Measurements from ENCODE around the gene FBN1.

The FBN1 gene

GRCh38 chr15:48514103-48514816 is 131.2 kb downstream of the FBN1 start:
- no peak for DNase-seq (ENCODE audit: low spot score)

GRCh38 chr15:48510976-48511375 is 134.5 kb downstream of the FBN1 start:
- no peak for DNase-seq (ENCODE audit: low spot score)

DNA sequence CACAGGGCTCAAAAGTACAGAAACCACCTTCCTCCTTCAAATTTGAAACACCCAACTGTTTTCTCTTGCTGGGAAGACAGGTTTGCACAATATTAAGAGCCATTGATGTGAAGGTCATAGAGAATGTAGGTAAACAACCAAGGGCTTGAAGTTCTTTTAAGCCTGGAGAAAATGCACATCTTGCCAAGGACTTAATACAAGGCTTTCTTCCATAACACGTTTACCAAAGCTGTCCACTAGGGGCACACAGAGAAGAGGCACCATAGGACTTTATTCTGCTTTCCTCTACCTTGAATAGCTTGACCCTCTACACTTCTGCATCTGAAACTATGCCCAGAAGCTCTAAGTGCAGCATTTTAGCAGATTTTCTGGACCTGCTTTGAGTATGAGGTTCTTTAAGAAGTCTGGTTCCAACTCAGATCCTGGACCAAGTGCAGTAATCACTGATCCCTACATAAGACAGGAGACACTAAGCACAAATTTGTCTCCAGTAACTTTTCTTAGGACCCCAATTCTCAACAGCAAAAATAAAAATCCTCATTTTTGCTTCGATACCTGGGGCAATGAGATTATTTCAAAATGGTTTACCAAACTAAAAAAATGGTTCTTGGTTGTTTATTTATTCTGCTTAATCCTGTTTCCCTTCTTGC is 138.0 kb downstream of the FBN1 start:
- DNase-seq (ENCODE audit: low spot score), result peak; percentile 21

GRCh38 chr15:48505067-48505466 is 140.4 kb downstream of the FBN1 start:
- no peak for DNase-seq (ENCODE audit: low spot score)

DNA sequence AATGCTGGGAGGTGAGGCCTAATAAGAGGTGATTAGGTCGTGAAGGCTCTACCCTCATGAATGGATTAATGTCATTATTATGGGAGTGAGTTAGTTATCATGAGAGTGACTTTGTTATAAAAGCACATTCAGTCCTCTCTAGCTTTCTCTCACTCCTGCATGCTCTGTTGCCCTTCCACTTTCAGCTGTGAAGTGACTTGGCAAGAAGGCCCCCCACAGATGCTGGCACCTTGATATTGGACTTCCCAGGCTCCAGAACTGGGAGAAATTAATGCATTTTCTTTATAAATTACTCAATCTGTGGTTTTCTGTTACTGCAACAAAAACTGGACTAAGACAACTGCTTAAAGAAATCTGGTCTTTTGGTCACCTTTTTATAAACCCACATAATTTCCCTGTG is 144.3 kb downstream of the FBN1 start:
- no peak for DNase-seq (ENCODE audit: low spot score)

DNA sequence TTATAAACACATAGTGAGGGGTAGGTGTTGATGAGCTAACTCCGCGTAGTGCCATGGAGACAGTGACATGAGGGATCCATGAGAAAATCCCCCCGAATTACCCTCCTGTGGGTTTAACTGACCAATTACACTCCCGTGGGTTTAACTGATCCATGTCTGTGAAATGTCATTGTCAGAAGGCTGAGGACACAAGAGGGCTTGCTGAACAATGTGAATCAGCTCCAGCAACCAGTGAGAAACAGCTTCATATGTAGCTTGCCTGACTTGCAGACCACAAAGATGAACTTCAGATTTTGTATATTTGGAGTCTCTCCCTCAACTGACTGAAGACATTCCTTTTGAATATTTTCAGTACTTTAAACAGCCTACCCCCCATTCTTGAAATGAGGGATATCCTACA is 144.9 kb downstream of the FBN1 start:
- DNase-seq (ENCODE audit: low spot score), result no peak

DNA sequence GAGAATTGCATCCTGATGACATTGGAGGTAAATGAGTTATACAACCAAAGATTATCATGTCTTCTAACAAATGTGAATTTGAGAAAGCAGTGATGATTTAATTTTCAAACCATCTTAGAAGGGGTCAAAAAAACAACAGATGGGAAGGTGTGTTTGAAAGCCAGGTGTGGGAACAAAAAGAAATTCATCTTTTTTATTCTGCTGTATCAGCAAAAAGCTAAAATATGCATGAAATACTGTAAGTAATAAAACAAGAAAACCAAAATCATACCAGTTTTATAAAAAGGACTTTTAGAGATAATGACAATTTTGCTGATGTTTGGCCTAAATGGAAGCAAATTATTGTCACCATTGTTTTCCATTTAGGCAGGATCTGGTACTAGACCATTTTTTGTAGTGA is 145.5 kb downstream of the FBN1 start:
- no peak for DNase-seq (ENCODE audit: low spot score)

DNA sequence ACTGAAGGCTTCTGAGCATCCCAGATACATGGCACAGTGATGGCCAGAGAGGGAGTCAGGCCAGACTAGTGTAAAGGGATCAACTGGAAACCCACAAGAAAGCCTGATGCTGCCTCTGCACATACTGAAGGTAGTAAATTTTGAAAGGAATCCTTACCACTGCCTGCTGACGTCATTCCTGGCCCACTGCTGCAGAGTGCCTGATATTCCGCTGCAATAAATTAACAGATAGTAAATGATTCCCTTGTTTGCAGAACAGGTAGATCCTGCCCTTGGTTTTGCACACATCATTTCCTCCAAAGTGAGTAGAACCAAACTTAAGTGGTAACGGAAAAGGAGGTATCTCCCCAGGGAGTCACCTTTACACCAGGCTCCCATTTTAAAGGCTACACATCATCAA is 146.7 kb downstream of the FBN1 start:
- DNase-seq (ENCODE audit: low spot score), result no peak

DNA sequence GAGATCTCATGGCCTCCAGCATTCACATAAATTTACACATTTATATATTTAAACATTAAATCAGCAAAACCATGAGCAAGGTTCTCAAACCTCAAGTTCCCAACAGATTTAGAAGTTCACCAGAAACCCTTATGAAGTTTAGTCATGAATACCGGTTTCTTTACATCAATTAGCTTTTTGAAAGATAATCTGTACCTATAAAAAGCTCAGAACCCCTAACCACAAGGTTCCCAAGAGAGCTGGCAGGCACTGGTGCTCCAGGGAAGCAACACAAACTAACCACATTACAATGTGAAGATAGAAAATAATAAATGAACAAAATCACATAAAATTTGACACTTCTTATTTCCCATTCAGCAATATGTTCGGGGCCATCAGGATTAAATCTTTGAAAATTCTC is 150.9 kb downstream of the FBN1 start:
- no peak for DNase-seq (ENCODE audit: low spot score)

- no peak for DNase-seq (ENCODE audit: low spot score)
These were observed 151.7 kb downstream of the FBN1 start for GRCh38 chr15:48493763-48494225.

DNA sequence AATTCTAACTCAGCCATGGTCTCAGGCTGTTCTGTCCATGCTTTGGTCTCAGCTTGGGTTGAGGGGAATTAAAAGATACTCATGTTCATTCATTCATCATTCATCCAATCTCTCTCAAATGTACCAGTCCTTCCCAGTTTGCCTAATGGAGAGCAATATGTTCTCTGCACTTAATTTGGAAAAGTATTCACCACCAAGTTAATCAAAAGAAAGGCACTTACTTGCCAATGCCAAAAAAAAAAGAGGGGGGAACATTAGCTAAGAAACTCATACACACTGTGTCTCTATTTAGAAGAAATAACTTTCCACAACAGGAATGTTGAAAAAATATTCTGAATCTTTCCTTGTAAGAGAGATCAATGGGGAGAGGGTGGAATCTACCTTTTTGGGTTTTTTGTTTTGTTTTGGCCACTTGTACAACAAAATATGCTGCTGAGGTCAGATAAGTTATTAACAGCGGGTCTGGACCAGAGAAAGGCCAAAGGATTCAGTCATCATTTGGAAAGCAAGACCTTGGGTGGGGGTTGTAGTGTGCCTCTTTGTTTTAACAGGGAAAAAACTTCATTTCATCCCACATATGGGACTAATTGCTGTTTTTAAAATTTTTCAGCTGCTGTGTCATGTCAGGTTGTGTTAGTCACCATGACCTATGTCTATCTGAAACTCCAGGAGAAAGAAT is 152.3 kb downstream of the FBN1 start:
- DNase-seq (ENCODE audit: low spot score), result no peak

- no peak for DNase-seq (ENCODE audit: low spot score)
These were observed 159.3 kb downstream of the FBN1 start for GRCh38 chr15:48486228-48486627.

- no peak for DNase-seq (ENCODE audit: low spot score)
These were observed 163.7 kb downstream of the FBN1 start for GRCh38 chr15:48481802-48482201.

DNA sequence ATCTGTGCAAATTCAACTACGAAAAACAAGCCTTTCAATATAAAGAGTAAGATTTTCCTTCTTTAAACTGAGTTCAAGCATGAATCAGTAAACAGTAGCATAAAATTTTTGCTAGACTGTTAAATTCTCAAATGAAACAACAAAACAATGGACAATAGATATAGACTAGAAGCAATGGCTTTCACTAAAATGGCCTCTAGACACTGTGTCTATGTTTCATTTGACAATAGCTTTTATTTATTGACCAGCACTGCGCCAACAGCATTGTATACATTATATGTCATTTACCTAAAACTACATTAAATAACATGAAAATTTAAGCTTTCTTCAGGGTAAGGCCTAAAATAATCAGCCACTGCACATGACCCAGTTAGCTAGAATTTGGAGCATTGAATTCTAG is 165.8 kb downstream of the FBN1 start:
- DNase-seq (ENCODE audit: low spot score), result no peak

GRCh38 chr15:48478581-48478980 is 166.9 kb downstream of the FBN1 start:
- DNase-seq (ENCODE audit: low spot score), result no peak

- DNase-seq (ENCODE audit: low spot score), result no peak
These were observed 167.6 kb downstream of the FBN1 start for GRCh38 chr15:48477795-48478360.

GRCh38 chr15:48475600-48476395 is 169.7 kb downstream of the FBN1 start:
- DNase-seq (ENCODE audit: low spot score), result no peak

- no peak for DNase-seq (ENCODE audit: low spot score)
These were observed 171.8 kb downstream of the FBN1 start for GRCh38 chr15:48473667-48474066.

- DNase-seq (ENCODE audit: low spot score), result no peak
These were observed 172.8 kb downstream of the FBN1 start for GRCh38 chr15:48472756-48473155.

DNA sequence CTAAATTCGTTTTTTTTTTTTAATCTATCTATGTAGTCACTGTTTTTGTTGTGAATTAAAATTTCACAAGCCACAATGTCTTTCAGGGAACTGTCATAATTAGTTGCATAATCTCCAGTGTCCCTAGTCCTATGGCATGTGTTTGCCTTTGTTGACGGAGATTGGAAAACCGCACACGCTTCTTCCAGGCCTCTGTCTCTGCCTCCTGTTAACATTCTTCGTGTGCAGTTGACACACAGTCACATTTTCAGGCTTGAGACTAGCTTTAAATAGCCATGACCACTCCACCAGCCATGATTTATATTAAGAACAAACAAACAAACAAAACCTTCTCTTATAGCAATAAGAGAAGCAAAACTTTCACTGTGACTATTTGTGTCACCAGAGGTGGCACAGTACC is 174.4 kb downstream of the FBN1 start:
- no peak for DNase-seq (ENCODE audit: low spot score)

GRCh38 chr15:48470096-48470495 is 175.4 kb downstream of the FBN1 start:
- DNase-seq (ENCODE audit: low spot score), result no peak

DNA sequence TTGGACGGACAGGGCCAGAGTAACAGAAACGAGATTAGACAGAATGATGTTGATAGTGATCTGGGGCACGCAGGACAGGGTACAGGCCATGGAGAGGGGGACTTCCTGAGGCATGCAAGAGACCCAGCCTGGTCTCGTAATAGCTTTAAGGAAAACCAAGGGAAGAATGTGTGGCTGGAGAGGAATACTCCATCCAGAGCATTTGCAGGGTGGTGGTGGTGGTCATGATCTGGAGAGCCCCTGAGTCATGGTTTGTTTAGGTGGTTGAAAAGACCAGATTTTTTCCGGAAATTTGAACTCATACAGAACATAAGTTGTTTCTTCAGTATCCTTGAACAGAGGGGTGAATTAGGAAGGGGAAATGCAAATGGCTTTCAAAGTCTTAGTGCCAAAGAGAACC is 175.8 kb downstream of the FBN1 start:
- DNase-seq (ENCODE audit: low spot score), result no peak
